CD1c-positive myeloid dendritic cell (primary cell): Measurements from ENCODE around the gene NRP1.
"Not testable (repeated sequence)": the region's sequence is repeated elsewhere in the genome, so short reads cannot be mapped to it uniquely, and the experiment has no call there.

Experiments used
- DNase-seq: peaks from one replicate; pipeline ENCODE4 v3.0.0-alpha.2; 2016; ENCODE audit errors: extremely low spot score

The NRP1 gene

DNA sequence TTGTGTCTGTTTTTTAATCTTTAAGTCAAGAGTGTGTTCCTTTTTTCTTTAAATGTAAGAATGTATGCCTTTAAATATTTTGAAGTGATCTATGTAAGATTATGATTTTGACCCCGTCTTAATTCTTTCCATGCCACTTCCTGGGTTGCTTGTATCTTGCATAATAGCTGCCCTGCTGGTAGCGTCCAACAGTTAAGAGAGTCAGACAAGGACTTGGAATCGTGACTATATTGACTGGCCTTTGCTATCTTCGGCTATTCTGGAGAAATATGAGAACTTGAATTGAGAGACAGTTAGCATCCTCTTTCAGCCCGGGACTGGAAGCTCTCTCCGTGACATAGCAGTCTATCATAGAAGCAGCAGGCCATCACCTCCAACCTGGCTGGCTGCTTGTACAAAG lies 13.0 kb downstream of the NRP1 start:
- no peak for DNase-seq

DNA sequence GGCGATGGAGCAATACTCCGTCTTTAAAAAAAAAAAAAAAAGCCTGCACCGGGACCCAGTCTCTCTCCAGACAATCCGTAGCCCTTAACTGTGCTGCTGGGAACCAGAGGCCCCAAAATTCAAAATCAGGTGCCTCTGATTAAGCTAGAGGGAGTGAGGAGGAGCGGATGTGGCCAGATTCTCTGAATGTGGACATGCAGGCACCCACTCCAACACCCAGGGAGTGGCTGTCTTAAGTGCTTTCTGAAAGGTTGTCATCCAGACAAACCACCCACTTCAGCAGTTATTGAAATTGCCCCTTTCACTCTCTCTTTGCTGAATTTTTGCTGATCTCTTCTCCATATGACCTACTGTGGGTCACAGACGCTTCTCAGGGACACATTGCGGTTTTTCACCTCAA lies 14.2 kb downstream of the NRP1 start:
- DNase-seq = no peak

DNA sequence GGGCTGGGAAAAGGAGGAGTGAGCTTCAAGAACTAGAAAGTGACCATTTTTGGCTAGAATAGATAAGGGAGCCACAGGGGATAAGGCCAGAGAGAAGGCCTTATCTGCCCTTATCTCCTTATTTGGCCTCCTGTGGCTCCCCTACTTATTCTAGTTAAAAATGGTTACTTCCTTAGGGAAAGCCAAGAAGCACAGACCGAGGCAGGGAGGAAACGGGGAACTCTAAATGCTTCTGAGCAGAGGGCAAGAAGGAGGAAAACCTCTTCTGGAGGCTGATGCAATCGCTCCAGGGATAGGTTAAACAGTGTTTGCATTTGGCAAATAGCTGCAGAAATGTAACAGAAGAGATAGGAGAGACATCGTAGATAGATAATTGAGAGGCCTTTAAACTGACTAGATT lies 18.6 kb downstream of the NRP1 start:
- no peak for DNase-seq

DNA sequence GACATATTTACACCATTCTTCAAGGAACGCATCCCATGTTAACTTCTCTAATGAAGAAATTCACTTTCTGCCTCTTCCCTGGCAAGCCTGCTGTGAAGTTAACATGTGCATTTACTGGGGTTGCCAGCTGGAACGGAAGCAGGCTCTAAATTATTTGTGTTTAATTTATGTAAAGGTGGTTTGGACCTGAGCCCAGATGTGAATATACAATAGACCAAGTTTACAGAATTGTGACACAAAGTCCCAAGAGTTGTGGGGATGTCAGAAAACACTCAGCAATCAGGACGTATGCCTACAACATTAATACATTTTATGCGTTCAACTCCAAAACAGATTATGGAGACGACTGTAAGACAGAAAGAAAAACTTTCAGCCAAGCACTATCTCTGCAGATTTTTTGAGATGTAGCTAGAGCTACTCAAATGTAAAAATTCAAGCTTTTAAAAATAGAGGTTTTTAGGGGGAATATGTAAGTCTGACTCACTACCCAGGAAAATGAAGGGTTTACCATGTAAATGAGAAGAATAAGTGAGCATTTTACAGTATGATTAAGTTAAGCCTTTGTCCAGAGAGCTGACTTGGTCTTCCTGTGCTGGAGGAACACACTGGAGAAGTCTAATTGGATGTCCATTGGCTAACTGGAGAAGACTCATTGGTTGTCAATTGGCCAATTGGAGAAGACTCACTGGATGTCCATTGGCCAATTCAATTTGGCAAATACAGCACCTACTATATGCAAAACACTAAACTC lies 19.5 kb downstream of the NRP1 start:
- no peak for DNase-seq

DNA sequence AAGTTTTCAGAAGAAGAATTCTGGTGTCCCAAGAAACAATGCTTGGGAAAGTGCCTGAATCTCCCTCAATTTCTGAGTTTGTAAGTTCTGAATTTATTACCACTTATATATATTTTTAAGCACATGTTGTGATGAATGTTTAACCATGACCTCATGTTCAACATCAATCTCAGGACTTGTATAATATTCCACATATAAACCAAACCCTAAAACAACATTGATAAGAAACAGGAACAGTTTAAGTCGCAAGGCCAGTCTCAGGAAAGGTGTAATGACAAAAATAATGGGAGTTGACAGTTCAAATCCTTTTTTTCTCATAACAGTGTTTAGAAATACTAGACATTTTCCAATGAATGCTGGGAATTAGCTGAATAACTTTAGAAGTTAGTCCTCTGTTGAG lies 22.8 kb downstream of the NRP1 start:
- DNase-seq = no peak

DNA sequence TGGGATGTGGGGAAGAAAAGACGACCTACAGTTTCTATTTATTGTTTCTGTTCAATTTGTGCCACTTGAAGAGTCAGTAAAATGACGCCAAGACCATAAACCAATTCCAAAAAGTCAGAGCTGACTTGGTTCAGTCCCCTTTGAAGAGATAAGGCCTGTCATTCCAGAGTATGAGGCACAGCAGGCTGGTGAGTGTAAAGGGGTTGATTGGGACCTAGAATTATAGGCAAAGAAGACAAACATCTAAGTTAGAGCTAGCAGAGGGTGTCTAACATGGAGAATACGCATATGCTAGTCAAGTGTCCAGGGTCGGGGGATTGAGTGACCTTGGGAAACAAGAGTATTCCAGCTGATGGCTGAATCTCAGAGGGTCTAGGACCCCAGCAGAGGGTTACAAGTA lies 23.6 kb downstream of the NRP1 start:
- no peak for DNase-seq

DNA sequence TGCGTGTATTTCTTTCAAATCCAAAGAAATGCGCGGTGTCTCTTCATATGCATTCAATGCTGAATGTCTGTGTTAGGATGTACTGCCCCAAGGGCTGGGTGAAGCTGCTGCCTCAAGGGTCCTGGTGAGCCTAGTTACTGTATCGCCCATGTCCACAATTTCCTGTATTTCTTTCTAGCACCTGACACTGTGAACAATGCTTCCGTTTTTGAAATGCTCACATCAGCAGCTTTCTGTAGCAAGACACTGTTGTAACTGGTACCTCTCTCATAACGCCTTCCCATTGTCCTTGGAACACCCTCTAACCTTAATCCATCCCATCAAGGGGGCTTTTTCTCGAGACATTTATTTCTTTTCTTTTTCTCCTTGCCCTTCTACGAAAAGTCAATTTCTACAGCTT lies 25.1 kb downstream of the NRP1 start:
- DNase-seq = no peak

DNA sequence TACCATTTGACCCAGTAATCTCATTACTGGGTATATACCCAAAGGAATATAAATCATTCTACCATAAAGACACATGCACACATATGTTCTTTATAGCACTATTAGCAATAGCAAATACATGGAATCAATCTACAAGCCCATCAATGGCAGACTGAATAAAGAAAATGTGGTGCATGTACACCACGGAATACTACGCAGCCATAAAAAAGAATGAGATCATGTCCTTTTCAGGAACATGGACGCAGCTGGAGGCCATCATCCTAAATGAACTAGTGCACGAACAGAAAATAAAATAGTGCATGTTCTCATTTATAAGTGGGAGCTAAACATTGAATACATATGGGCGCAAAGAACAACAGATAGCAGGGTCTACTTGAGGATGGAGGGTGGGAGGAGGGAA lies 26.6 kb downstream of the NRP1 start:
- DNase-seq = no peak

DNA sequence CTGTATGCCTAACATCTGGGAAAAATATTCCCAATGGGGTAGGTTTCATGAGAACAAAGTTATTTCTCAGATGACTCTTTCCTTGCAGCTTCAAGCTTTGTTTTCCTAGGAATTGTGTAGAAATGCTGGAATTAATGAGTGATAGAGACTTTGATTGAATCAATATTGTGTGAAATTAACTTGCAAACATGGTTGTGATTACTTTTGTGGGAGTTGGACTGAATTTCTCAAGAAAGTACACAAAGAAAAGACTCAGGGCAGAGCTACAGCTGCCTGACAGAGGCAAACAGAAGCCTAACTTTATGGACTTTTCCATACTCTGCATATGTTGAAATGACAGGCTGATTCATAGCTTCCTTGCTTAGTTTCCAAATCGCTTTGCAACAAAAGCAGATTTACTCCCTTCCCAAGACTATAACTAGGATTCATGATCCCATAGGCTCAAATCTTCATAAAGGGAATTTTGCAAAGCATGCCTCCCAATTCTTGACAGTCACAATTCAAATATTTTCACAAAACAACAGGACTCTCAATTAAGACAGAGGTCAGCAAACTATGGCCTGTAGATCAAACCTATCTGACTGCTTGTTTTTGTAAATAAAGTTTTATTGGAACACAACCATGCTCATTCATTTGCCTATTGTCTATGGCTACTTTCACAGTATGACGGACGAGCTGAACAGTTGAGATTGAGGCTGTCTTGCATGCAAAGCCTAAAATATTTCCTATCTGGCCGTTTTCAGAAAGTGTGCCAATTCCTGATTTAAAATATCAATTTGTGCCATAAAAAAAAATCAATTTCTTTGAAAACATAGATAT lies 27.6 kb downstream of the NRP1 start:
- no peak for DNase-seq

DNA sequence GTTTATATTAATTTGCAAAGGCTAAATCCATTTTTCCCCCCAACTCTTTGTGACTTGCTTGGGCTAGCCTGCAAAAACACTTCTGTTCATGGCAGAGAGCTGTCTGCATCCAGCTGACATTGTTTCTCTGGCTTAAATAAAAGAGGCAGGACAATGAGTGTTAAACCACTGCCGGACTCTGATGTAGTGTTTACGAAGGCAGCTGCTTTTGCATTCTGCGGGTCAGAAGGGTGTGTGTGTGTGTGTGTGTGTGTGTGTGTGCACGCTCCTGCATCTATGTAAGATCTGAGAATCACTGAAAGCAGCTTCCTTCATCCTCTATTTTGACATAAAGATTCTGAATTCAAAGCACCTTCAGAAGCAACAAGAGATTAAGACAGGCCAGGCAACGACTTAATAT lies 28.3 kb downstream of the NRP1 start:
- no peak for DNase-seq

DNA sequence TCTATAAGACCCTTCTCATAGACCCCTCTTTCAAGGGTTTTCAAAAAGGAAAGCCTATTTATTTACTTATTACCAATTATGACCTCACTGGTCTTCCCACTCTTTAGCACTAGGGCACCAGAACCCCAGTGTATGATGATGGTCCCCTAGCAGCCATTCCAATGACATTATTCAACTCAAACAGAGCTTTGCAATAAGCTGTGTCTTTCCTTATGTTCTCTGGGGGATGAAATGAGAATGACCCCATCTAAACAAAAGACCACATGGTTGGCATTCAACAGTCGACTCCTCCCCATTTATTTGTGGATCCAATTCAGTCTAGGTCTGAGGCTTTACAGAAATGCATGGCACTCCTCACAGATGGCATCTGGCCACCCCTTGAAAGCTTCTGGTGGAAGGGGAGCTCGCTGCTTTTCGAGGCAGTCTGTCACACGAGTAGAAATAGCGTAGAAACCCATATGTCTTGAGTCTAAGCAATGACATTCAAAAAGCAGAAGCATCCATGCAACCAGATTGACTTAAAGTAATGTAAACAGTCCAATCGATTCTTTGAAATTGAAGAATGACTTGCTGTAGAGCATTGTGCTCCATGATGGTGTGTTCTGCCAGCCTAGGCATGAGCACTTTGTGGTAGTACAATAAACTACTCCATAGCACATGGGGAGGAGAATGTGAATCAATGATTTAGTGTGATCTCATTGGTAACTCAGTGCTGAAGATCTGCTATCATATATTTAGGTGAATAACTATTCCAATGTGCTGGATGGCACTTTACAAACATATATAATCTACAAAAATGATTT lies 29.8 kb downstream of the NRP1 start:
- DNase-seq = no peak

DNA sequence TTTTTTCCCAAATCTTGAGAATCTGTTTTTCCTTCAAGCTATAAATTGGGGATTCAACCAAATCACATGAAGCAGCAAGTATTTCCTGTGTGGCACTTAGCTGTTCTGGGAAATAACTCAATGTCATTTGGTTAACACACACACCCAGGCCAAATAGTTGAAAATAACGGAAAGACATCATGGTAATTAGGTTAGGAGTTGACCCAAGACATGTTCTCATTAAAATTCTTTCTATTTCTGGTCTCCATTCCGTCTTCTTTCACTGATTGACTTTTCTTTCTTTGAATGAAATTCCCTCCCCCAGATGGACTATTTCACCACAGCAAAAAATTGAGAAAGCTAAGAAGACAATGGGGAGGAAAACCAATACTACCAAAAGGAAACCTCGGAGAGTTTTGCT lies 30.5 kb downstream of the NRP1 start:
- DNase-seq = no peak

DNA sequence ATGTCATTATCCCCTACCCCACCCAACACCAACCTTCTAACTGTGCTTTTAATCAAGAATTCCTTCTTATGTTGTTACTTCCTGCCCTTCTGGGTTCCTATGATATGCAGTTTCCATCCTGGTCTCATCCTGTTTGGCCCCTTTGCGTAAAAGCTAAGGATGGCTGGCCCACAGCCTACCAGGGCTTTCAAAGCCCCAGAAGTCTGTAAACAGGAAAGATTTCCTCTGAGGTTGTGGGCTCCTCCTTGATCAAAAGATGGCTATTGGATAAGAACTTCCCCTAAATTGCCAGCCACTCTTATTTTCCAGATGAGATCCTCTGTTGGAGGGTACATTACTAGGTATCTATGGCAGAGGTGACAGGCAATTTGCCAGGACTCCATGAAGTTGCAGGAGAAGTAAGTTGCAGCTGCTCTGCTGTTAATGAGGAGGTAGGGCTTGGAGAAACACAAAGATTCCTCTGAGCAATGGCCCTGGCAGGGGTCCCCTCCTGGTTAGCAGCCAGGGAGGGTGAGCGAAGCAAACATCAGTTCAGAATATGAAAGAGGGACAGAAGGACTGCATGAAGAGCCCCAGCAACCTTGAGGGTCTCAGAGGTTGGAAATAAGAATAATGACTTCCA lies 32.1 kb downstream of the NRP1 start:
- no peak for DNase-seq

DNA sequence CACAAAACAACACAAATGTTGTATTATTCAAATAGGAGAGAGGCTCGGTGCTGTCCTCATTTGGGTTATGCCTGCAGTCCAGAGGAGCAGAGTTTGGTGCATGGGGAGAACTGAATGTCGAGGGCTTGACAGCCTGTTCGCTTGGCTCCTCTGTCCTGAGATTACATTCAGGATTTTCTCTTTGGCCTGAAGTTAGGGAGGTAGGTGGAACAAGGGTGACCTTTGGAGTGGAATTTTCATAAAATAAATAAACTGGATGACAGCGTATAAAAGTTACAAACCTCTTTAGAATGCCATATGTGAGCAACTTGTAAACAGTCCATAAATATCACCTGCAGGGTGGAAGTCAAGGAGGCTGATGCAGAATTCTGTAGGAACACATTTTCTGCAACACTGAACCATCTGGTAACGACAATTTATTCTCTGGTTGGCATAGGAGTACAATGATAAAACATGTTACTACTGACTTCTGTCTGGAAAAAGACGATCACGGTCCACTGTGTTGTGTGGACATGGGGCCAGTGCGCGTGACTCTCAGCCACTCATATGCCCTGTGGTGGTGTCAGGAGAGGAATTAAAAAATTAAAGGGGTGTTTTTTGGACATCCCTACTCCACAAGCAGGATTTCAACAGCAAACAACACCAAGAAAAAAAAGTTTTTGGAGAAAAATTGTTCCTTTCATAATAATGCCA lies 33.2 kb downstream of the NRP1 start:
- no peak for DNase-seq

DNA sequence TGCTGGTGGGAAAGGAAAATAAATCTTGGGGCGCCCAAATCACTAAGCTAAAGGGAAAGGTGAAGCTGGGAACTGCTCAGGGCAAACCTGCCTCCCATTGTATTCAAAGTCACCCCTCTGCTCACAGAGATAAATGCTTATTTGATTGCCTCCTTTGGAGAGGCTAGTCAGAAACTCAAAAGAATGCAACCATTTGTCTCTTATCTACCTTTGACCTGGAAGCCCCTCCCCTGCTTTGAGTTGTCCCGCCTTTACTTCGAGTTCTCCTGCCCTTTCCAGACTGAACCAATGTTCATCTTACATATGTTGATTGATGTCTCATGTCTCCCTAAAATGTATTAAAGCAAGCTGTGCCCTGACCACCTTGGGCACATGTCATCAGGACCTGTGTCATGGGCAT lies 33.9 kb downstream of the NRP1 start:
- not testable (repeated sequence) for DNase-seq

DNA sequence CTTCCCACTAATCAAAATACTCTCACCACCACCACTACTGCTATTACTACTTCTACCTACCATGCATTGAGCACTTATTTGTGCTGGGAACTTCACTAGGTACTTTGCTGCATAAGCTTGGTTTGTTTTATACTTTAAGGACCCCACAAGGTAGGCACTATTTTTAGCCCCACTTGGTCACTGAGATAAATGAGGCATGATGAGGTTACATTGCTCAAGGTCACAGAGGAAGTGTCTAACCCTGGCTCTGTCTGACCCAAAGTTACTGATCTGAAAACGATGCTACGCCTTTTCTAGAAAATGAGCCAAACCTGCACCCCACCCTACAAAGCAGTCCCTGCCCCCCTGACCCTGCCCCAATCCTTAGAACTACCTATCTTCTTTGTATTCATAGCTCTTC lies 35.6 kb downstream of the NRP1 start:
- no peak for DNase-seq

DNA sequence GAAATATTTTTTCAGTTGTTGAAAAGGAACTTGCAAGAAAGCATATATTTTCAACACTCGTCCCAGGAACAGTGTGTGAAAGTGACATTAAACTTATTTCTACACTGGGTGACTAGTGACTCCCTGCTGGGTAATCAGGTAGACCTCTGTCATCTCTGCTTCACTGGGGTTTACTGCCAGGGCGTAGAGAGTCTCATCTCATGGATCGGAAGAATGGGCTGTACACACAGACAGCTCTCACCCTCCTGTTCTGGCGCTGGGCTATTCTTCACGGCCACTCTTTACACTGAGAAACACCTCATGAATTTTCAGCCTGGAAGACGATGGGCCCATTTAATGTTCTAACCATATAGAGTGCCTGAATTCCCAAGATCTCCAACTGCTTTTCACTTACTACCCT lies 36.4 kb downstream of the NRP1 start:
- no peak for DNase-seq

DNA sequence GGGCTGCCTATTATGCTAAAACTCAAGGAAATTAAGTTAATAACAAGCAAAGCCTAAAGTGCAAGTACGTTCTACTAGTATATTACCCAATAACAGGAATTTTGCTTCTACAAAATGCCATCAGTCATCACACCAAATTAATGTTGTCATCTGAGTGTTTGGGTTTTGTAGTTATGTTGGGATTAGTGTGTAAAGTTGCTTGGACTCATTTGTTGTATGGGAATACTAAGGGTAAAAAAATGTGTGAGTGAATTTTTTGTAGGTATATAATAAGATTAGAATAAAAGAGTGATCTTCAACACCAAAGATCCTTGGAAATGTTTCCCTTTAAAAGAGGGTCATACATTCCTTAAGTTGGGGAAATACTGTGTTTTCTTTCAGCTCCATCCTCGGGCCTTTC lies 38.6 kb downstream of the NRP1 start:
- DNase-seq = no peak

DNA sequence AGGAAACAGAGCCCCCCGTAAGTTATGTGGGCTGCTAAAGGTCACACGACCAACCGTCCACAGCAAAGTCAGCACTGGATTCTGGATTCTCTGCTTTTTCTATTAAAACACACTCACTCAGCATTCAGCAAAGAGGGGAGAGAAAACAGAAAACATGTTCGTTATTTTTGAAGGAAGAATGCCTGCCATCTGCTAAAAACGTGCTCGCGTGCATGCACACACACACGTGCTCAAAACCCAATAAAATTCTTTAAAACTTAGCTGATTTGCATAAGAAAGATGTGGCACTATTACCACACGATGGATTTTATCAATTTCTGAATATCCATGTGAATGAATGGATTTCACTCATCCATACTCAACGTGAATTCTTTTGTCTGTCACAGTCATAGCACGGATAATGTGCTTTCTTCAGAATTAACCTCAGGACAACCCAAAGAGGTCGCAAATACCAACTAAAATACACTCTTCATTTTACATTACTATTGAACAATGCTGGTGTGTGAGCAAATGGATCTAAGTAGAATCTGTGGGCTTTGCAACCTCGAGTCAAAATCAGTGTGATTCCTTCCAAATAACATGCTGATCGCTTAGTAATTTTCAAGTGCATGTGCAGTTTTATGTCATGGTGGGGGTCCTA lies 40.8 kb downstream of the NRP1 start:
- no peak for DNase-seq

DNA sequence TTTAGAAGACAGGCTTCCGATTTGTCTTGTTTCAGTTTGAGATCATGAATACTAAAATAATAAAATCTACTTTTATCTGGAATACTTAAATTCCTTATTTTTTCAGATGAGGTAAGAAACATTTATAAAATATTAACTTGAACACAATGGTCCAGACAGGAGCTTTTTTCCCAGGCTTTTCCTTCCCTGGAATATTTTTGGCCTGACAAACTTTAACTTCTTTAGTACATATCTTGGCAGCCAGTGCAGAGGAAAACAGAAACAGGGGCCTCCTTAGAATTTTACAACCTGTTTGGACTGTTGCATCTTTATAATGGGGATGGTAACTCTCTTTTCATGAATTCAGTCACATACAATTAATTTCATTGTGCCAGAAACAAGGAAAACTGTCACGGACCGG lies 41.4 kb downstream of the NRP1 start:
- DNase-seq = no peak

DNA sequence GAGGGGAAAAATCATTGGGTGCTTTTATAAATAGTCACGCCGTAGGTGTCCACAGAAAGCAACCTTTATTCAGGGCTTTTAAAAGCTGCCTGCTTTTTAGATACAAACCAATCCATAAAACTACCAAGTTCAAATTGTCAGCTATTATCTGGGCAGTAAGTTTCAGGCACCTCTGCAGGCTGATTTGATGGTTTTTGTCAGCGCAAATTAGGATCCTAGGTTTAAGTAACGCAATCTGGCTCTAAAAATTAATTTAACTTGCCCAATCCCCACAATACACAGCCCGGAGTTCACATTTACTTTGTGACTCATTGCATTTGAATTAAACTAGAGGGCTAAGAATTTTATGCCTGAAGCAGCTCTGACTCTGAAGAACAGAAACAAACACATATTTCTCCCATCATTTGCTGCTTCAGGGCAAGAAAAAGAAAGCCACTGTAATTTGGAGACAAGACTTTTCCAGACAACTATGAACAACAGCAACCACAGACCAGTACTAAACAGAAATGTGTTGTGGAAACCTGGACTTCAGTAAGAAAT lies 43.3 kb downstream of the NRP1 start:
- DNase-seq = no peak
